Endometrium (tissue), 2 donors: Measurements from ENCODE around the gene DYRK4.
A peak's percentile ranks its signal among the peaks of the same experiment; 100 is the strongest.

Experiments used
- FAIRE-seq: peaks from 2 replicates; lab custom pipeline; 2012; peaks lifted over from hg19 to GRCh38; lab: Jason Lieb, UNC
- donor health status: control.
- donor health status: control.

DYRK4 gene

DNA sequence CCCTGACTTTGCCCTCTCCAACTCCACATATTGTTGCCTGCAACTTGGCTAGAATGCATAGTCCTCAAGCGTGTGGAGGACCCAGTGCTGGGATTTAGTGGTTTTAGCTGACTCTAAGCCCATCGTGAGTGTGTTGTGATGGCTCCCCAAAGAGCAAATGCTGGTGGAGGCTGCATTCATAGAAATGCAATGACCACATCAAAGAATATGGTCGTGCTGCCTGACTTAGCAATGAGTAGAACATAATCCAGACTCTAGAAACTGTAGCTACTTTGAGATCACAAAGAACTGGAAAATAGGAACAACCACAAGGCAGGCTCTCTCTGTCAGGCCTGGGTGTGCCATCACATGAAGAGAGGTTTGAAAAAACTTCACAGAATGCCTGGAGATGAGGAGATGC is 1.3 kb downstream of the DYRK4 start:
- FAIRE-seq: no peak

- no peak for FAIRE-seq
Observed at GRCh38 chr12:4564818-4565217, 2.8 kb downstream of the DYRK4 start.

DNA sequence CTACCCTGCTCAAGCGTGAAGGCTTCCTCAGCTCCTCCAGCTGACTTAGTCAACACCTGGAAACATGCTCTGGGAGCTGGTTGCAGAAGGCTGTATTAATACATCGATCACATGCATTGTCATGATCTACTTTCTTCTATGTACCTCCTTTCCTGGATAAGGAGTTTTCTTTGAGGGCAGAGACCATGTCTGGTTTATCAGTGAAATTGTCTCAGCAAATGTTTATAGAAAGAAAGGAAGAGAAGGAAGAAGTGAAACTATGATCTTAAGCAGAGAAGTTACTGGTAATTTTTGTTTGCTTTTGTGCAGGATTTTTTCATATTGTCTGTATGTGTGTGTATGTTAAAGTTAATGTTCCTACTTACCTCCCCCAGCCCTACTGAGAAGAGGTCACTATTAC is 4.5 kb downstream of the DYRK4 start:
- no peak for FAIRE-seq

DNA sequence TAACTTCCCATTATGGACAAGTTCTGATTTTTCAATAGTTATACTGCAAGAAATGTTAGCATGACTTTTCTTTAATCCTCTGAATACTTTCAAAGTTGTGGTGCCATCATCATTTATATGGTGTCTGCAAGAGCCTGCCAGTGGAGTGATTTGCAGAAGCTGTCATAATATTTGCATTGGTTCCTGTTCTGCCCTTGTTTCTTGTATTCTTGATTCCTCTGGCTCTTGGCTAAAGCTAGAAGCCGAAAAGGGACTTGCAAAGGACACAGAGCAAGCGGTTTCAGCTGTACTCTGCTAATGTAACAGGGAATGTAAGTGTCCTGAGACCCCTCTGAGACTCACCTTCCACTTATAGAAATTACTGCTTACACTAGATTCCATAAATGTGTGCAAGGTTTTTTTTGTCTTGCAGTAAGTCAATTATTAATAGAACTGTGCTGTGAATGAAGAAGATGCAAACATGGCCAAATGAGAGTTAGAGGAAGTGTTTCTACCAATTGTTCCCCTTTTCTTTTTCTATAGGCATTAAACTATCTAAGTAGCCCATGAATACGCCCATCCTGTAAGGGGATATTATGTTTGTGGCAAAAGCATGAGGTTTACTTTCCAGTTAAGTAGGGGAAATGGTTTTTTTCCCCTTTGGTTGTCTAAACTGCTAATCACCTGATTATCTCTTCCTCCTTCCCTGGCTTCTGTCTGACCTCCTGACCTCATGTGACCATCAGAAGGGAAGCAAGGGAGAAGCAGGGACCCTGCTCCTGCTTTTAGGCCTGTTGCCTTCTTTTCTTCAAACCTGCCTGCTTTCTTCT is 5.3 kb downstream of the DYRK4 start:
- no peak for FAIRE-seq

DNA sequence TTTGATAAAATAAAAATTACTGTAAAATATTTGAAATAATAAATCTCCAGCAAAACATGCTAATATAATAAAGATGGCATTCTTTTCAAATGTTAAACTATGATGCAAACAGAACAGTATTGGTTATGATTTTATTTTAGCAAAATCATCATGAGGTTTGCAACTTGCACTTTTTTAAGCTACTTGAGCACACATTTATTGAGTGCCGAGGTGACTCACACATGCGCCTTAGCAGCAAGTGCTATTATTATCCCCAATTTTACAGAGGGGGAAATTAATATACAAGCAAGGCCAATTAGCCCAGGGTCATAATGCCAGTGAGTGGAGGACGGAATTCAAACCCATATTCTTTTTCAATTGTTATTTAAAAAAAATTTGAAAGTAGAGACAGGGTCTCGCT is 7.3 kb downstream of the DYRK4 start:
- no peak for FAIRE-seq

- no peak for FAIRE-seq
Observed at GRCh38 chr12:4572680-4573079, 10.7 kb downstream of the DYRK4 start.

DNA sequence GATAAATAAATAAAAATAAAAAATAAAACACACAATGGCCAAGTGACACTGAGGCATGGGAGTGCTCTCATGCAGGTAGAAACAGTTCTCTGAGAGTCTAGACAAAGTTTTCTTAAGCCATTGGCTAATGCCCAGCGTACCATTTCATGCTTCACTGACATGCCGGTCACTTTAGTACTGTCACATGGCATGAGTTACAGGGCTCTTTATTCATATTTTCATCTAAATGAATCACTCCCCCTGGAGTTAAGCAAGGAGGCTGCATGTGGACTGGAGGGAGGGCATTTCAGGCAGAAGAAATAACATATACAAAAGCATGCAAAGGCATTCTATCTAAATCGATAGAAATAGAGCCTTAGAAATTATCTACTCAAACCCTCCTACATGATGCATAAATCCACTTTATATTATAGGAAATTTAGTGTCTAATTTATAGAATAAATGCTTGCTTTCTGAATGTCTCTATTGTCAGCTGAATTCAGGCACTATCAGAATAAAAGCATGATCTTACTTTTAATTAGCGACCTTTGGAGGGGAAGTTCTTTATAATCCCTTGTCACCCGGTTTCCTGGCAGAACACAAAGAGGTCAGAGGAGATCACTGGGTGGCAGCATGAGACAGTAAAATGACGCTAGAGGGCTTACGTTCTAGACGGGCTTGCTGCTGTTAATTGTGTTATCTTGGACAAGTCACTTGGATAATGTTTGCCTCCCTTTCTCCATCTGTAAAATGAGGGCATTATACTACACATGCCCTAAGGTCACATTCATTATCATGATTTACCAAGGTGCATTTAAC is 17.5 kb downstream of the DYRK4 start:
- no peak for FAIRE-seq

DNA sequence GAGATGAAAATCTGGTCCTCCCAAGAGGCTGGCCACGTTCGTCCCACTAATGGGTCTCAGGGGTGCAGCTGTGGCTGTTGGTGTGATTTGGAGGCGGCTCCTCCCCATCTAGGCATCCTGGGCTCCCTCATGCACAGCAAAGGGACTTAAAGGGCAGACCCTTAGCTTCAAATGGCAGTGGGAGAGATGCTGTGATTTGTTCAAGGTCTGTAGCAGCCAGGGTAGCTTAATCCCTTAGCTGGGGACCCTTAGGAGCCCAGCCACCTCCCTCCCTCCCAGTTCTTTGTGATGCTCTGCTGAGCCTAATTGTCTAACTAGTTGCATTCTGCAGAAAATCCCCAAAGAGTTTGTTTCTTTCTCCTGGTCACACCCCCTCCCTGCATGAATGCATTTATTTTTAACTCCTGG is 18.3 kb downstream of the DYRK4 start:
- FAIRE-seq: no peak

DNA sequence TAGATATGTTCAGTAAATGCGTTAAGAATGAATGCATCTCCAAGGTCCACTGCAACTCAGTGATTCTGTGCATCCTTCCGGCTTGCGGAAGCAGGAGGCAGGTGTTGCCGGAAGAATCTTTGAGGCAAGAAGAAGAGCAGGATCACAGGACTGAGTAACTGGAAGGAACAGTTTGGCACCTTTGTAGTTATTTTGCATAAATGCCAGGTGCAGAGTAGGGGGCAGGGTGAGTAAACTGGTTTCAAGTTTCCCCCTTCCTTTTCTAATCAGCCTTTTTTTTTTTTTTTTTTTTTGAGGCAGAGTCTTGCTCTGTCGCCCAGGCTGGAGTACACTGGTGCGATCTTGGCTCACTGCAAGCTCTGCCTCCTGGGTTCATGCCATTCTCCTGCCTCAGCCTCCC is 22.3 kb downstream of the DYRK4 start:
- FAIRE-seq: no peak

GRCh38 chr12:4584896-4585295 is 22.9 kb downstream of the DYRK4 start:
- FAIRE-seq: no peak

GRCh38 chr12:4586500-4586899 is 24.5 kb downstream of the DYRK4 start:
- no peak for FAIRE-seq

DNA sequence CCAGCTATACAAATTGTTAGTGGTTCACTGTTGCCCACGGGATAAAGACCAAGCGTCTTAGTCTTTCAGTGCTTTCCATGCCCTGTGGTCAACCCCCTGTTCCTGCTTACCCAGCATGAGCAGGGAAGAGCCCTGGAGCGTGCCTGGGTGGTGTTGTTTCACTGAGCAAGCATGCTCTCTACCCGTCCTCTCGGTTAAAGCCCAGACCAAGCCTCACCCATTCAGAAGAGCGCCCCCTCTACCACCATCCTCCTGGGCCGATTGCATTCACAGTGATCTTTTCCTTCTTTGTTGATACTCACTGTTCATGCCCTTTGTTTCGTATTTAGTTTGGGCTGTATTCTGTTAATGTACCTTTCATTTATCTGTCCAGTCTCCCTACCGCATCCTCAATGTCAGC is 25.1 kb downstream of the DYRK4 start:
- no peak for FAIRE-seq

- FAIRE-seq: no peak
Observed at GRCh38 chr12:4588916-4589315, 26.9 kb downstream of the DYRK4 start.

- FAIRE-seq: no peak
Observed at GRCh38 chr12:4589941-4590340, 27.9 kb downstream of the DYRK4 start.

DNA sequence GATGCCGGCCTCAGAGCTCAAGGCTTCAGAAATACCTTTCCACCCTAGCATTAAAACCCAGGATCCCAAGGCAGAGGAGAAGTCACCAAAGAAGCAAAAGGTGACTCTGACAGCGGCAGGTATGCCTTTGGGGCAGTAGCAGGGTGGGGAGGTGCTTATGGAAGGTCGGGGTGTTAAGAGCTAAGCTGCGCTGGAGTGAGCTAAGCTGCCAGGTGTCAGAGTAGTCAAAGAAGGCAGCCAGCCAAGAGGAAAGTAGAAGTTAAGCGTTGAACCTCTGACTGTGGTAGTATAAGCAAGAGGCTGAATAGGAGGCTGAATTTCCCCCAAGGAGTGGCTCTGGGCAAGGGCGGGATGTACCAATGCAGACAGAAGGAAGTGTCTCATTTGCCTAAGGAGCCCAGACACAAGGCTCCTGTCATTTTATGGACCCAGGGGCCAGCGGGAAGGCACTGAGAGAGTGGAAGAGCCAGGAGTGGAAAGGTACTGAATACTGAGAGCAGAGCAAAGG is 29.2 kb downstream of the DYRK4 start:
- no peak for FAIRE-seq

GRCh38 chr12:4595881-4596280 is 33.9 kb downstream of the DYRK4 start:
- no peak for FAIRE-seq

- no peak for FAIRE-seq
Observed at GRCh38 chr12:4603421-4603820, 41.4 kb downstream of the DYRK4 start.

GRCh38 chr12:4603946-4604345 is 41.9 kb downstream of the DYRK4 start:
- no peak for FAIRE-seq

GRCh38 chr12:4604684-4605193 is 42.7 kb downstream of the DYRK4 start:
- FAIRE-seq: peak; percentile 46

DNA sequence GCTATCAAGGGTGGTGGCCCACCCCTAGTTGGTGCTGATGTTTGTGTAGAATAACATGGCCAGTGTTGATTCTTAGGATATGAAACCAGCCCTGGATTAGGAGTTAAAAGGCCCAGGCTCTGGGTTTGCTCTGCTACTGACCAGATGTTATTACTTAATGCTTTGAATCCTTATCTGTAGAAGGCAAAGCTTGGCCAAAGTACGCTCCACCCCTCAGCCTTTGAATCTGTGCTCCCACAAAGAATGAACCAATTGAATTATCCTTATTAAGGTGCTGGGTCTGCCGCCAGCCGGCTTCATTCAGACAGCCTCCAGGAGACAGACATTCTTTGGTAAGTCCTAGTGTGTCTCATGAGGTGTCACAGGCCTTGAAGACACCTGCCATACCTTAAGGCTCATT is 45.0 kb downstream of the DYRK4 start:
- no peak for FAIRE-seq

DNA sequence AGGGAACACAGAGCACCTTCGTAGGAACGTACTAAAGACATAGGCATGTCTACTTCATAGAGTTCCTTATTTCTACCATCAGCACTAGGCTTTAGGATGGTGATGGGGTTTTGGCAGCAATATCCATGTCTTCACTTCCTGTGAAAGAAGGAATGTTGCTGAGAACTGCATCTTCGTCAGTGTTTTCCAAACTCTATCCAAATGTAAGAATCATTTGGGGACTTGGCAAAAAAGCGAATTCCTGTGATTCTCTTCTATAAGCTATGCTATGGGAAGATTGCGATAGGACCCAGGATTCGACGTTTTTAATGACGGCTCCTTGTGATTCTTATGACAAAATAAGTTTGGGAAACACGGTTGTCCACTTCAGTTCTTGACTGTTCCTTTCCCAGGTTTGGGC is 47.1 kb downstream of the DYRK4 start:
- no peak for FAIRE-seq

DNA sequence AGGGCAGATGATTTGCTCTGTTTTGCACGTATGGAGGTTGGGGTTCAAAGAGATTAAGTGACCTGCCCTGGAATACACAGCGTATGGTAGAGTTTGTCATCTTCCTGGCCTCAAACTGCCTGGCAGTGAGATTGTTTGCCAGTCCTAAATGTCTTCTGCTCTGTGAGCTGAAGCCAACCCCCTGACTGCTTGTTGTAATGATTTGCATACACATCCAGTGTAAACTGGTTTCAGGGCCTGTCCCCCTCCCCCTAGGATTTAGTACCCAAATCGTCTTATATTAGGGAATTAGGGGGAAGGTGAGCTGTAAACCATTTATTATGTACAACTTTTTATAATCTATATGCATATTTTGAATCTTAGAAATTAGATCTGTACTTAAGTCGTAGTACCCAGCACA is 48.5 kb downstream of the DYRK4 start:
- no peak for FAIRE-seq

DNA sequence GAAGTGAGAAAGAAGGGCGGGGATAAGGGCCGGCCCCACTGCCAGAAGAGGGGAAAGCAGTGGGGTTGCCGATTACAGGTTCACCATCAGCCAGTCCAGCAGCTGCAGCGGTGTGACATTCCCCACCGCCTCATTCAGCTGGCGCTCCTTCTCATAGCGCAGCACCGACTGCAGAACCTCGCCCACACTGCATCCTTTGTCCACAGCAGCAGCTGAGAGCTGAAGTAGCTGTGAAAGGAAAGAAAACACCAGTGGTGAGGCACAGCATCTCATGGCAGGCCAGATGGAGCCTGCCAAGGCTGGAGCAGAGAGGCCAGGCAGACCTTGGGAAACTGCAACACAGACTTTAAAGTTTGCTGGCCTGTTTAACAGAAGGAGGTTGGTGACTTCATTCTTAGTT is 53.7 kb downstream of the DYRK4 start:
- no peak for FAIRE-seq
